ENCODE measurements around the gene RPS6KC1. TPM values are rescaled to one million over a fixed set of nuclear protein-coding genes. Genes with fewer than 3 reads are reported as not detected.
"Not testable (repeated sequence)": the region's sequence is repeated elsewhere in the genome, so short reads cannot be mapped to it uniquely, and the experiment has no call there.

Gene RPS6KC1
- total and polyA plus RNA-seq, 3 donors from 2014 or later: 32.2 to 60.2 (median 55.5) TPM

DNA sequence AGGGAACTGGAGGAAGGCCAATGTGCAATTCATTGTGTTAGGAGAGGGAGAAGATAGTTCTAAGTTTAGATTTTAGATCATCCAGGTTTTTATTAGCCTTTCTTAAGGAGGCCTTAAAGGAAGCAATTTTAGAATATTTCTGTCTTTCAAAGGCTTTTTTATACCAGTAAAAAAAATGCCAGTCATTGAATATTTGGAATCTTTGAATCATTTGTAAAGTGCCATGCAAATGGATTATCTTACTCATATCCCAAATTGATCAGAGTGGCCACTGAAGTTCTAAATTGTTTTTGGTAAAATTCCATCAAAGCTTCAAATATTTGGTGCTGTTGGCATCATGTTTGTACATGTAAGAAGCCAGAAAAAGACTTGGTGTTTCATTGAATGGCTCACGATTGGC, 244.8 kb downstream of the RPS6KC1 start:
- Histone ChIP-seq H3K4me1 (no peaks in the 10 kb centered on the region), H3K9me3 (no peaks in the 10 kb centered on the region), H3K27me3 (no peaks in the 10 kb centered on the region), H3K27ac (no peak overlapping the region), H3K4me3 (no peak overlapping the region), H3K36me3 (ENCODE audit: low read depth, missing control alignments) (no peaks in the 10 kb centered on the region)
- DNase-seq: no peak
- 92% methylated on average over 1 of the region's 1 CpG for WGBS, 2 donors
- intact Hi-C loops (cut with DNase I; ENCODE audit: low total_unique reads): no loop called here
- TF ChIP-seq, protein P1, sequence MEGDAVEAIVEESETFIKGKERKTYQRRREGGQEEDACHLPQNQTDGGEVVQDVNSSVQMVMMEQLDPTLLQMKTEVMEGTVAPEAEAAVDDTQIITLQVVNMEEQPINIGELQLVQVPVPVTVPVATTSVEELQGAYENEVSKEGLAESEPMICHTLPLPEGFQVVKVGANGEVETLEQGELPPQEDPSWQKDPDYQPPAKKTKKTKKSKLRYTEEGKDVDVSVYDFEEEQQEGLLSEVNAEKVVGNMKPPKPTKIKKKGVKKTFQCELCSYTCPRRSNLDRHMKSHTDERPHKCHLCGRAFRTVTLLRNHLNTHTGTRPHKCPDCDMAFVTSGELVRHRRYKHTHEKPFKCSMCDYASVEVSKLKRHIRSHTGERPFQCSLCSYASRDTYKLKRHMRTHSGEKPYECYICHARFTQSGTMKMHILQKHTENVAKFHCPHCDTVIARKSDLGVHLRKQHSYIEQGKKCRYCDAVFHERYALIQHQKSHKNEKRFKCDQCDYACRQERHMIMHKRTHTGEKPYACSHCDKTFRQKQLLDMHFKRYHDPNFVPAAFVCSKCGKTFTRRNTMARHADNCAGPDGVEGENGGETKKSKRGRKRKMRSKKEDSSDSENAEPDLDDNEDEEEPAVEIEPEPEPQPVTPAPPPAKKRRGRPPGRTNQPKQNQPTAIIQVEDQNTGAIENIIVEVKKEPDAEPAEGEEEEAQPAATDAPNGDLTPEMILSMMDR (IDR thresholded peaks at IDR 0.05): no peak

DNA sequence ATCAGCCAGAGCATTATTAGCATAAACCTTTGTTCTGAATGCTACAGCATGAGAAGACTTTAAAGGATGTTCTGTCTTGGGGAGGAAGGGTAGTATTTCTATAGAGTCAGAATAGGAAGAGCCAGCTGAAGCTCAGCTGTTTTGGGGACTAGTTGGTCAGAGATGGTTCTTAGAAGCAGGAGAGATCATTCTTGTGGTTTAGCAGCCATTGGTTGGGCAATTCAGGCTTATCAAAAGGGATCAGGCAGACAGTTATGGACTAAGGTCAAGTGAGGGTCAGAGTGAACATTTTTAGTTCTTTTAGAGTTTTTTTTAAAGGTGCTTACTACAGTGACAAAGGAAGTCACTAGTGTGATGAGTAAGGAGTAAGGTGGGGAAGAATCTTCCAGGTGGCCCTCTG, 245.5 kb downstream of the RPS6KC1 start:
- TF ChIP-seq POLR2A (IDR thresholded peaks at IDR 0.05): no peak
- TF ChIP-seq, protein P1 (IDR thresholded peaks at IDR 0.05): no peak
- Histone ChIP-seq H3K27ac (no peak overlapping the region), H3K4me3 (no peak overlapping the region), H3K9me3 (no peaks in the 10 kb centered on the region), H3K36me3 (ENCODE audit: low read depth, missing control alignments) (no peaks in the 10 kb centered on the region), H3K27me3 (no peaks in the 10 kb centered on the region), H3K4me1 (no peaks in the 10 kb centered on the region)
- no peak for DNase-seq
- intact Hi-C loops (cut with DNase I; ENCODE audit: low total_unique reads): no loop called here

DNA sequence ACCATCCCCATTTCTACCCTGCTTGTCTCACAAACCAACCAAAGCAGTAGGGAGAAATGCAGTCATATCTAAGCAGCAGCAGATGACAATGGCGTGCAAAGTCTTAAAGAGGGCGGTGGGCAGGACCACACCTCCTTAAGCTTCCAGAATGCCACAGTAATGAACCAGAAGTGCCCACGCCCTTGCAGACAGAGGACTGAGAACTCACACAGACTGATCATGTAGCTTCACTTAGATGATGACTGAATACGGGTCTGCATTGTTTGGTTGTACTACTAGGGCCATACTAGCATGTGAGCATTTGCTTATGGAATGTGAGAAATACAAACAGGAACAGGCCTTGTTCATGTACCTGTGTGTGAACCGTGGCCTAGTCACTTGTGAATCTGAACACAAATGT, 246.0 kb downstream of the RPS6KC1 start:
- no peak overlapping the region for H3K4me3 ChIP-seq
- WGBS, 2 donors: 95 to 97% methylated on average over 5 of the region's 5 CpGs
- H3K9me3 ChIP-seq: no peaks in the 10 kb centered on the region
- no peak overlapping the region for H3K27ac ChIP-seq
- no peak for TF ChIP-seq POLR2A (IDR thresholded peaks at IDR 0.05)
- TF ChIP-seq, protein P1 (IDR thresholded peaks at IDR 0.05): no peak
- no peaks in the 10 kb centered on the region for H3K27me3 ChIP-seq
- no peaks in the 10 kb centered on the region for H3K4me1 ChIP-seq
- no peak for DNase-seq
- intact Hi-C loops (cut with DNase I; ENCODE audit: low total_unique reads): no loop called here
- H3K36me3 ChIP-seq (ENCODE audit: low read depth, missing control alignments): no peaks in the 10 kb centered on the region

DNA sequence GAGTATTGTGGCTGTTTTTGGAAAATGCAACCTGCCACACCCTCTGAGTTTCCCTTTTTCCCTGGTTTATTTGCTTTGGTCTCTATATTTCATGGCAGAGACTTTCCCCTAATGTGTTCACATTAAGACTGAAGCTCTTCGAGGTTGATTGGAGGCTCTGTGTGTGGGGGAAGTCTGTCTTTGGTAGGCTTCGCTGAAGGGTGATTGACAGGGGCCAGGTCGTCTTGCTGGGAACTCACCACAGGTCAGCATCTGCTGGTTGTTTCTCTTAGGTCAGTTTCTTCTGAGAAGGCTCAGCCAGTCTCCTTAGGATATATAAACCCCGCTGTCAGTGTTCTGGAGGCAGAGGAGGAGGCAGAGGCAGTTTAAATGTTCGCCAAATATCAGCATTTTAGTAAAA, 249.4 kb downstream of the RPS6KC1 start:
- H3K4me3 ChIP-seq: no peak overlapping the region
- DNase-seq: no peak
- no peaks in the 10 kb centered on the region for H3K27me3 ChIP-seq
- H3K27ac ChIP-seq: no peak overlapping the region
- no peaks in the 10 kb centered on the region for H3K9me3 ChIP-seq
- WGBS, 2 donors: 76 to 86% methylated on average over 5 of the region's 5 CpGs
- TF ChIP-seq, protein P1 (IDR thresholded peaks at IDR 0.05): no peak
- TF ChIP-seq POLR2A (IDR thresholded peaks at IDR 0.05): no peak
- H3K4me1 ChIP-seq: no peaks in the 10 kb centered on the region
- H3K36me3 ChIP-seq (ENCODE audit: low read depth, missing control alignments): no peaks in the 10 kb centered on the region
- intact Hi-C loops (cut with DNase I; ENCODE audit: low total_unique reads): no loop called here

DNA sequence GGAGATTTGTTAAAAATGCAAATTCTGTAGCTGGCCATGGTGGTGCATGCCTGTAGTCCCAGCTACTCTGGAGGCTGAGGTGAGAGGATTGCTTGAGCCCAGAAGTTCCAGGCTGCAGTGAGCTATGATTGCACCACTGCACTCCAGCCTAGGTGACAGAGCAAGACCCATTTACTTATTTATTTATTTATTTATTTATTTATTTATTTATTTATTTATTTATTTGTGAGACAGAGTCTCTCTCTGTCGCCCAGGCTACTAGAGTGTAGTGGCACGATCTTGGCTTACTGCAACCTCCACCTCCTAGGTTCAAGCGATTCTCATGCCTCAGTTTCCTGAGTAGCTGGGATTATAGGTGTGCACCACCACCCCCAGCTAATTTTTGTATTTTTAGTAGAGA, 250.5 kb downstream of the RPS6KC1 start:
- WGBS, 2 donors: 100% methylated on average over 3 of the region's 3 CpGs
- intact Hi-C loops (cut with DNase I; ENCODE audit: low total_unique reads); H3K36me3 ChIP-seq (ENCODE audit: low read depth, missing control alignments); H3K27me3 ChIP-seq; H3K9me3 ChIP-seq; H3K4me3 ChIP-seq; H3K27ac ChIP-seq; H3K4me1 ChIP-seq; DNase-seq: not testable (repeated sequence)
